Endothelial cell of umbilical vein (primary cell): ENCODE data around the gene CEBPG. TPM values are rescaled to one million over a fixed set of nuclear protein-coding genes. Genes with fewer than 3 reads are reported as not detected.

ENCODE experiments used
- BruUV-seq: library from RNA; stranded (reverse); fragments of 400-500 nt; replicated peaks from 2 replicates; lab custom pipeline; 2021; lab: Mats Ljungman, UMichigan
- CTCF ChIA-PET: fragments of 300-600, 350-600 bp; sonication (Branson Sonifier 250); formaldehyde crosslinking; loops from one replicate; lab custom pipeline; 2021; ENCODE audit warnings: antibody characterized with exemption, inconsistent platforms; lab: Charles Lee
- POLR2A ChIA-PET: fragments of 300-600, 350-600 bp; sonication (Branson Sonifier 250); formaldehyde crosslinking; loops from one replicate; lab custom pipeline; 2021; ENCODE audit warnings: antibody characterized with exemption, inconsistent platforms; lab: Charles Lee
- DNase-seq: peaks from one replicate; pipeline ENCODE4 v3.0.0-alpha.2; 2011; ENCODE audit warnings: low read depth, low spot score
- FAIRE-seq: peaks from 2 replicates; lab custom pipeline; 2011; peaks lifted over from hg19 to GRCh38; lab: Jason Lieb, UNC
- H2AFZ ChIP-seq: 2 replicates; pipeline ENCODE4 v1.6.0; 2012; ENCODE audit warnings: low read depth, low read length, control low read depth, inconsistent platforms
- H3K27ac ChIP-seq: 2 replicates; pipeline ENCODE4 v1.5.1; 2011; ENCODE audit warnings: low read depth, mild to moderate bottlenecking, control low read depth, low read length, moderate library complexity; ENCODE audit not compliant: insufficient read depth
- H3K27me3 ChIP-seq, 2 experiments: 2 replicates each; pipeline versions ENCODE4 v1.6.0 to v1.6.1; 2011; ENCODE audit warnings: low read length in 2 of 2, mixed read lengths in 1 of 2; ENCODE audit not compliant: control insufficient read depth in 2 of 2, insufficient read depth in 2 of 2
- H3K36me3 ChIP-seq, 2 experiments: 2 replicates in 1 of 2; 3 replicates in 1 of 2; pipeline ENCODE4 v1.5.1; 2011; ENCODE audit warnings: low read length in 2 of 2, mild to moderate bottlenecking in 1 of 2, moderate library complexity in 1 of 2; ENCODE audit not compliant: control insufficient read depth in 2 of 2, insufficient read depth in 2 of 2; ENCODE audit errors: extremely low read depth in 1 of 2
- H3K4me1 ChIP-seq: 3 replicates; pipeline ENCODE4 v1.5.1; 2011; ENCODE audit warnings: mild to moderate bottlenecking, low read length; ENCODE audit not compliant: control insufficient read depth, insufficient read depth; ENCODE audit errors: extremely low read depth
- H3K4me2 ChIP-seq: 2 replicates; pipeline ENCODE4 v1.6.1; 2011; ENCODE audit warnings: low read length, control low read depth, mixed read lengths; ENCODE audit not compliant: insufficient read depth
- H3K4me3 ChIP-seq, 3 experiments: fragments of 200-600 bp in 1 of 3; sonication (generic), shearing (Covaris generic) in 1 of 3; replicated peaks in 1 of 3; 2 replicates each; pipeline ENCODE4 v1.5.1; 2011 to 2016; ENCODE audit warnings: control low read depth in 3 of 3, low read length in 3 of 3, mild to moderate bottlenecking in 2 of 3, inconsistent platforms in 1 of 3, low read depth in 1 of 3, moderate library complexity in 1 of 3; ENCODE audit not compliant: insufficient read depth in 1 of 3
- H3K79me2 ChIP-seq: 2 replicates; pipeline ENCODE4 v1.6.0; 2012; ENCODE audit warnings: low read length, inconsistent platforms; ENCODE audit not compliant: control insufficient read depth, insufficient read depth
- H3K9ac ChIP-seq: replicated peaks from 2 replicates; pipeline ENCODE3; 2011; ENCODE audit warnings: low read length, control low read depth; ENCODE audit not compliant: insufficient read depth; ENCODE audit errors: extremely low read depth
- H3K9me1 ChIP-seq: replicated peaks from 3 replicates; pipeline ENCODE4 v1.6.0; 2011; ENCODE audit warnings: mild to moderate bottlenecking, low read length; ENCODE audit not compliant: control insufficient read depth, insufficient read depth; ENCODE audit errors: extremely low read depth
- H3K9me3 ChIP-seq: replicated peaks from 2 replicates; pipeline ENCODE4 v1.5.1; 2012; ENCODE audit warnings: low read length, inconsistent platforms; ENCODE audit not compliant: control insufficient read depth, insufficient read depth
- H4K20me1 ChIP-seq: replicated peaks from 2 replicates; pipeline ENCODE3; 2011; ENCODE audit warnings: mild to moderate bottlenecking, low read length; ENCODE audit not compliant: control insufficient read depth, insufficient read depth; ENCODE audit errors: extremely low read depth
- CTCF ChIP-seq, 2 donors: IDR thresholded peaks; 1 replicate in 1 of 2; 2 replicates in 1 of 2; pipeline ENCODE4 v1.5.1; 2011; ENCODE audit warnings: low read length in 2 of 2, mild to moderate bottlenecking in 2 of 2, moderate library complexity in 2 of 2, control low read depth in 1 of 2, inconsistent platforms in 1 of 2, low read depth in 1 of 2; ENCODE audit not compliant: insufficient read depth in 1 of 2; ENCODE audit errors: extremely low read depth in 1 of 2
- EZH2 ChIP-seq: IDR thresholded peaks from 2 replicates; pipeline ENCODE4 v1.6.1; 2012; ENCODE audit warnings: borderline replicate concordance, low read depth, mild to moderate bottlenecking, moderate library complexity, low read length, inconsistent platforms; ENCODE audit not compliant: severe bottlenecking
- FOS ChIP-seq: IDR thresholded peaks from 2 replicates; pipeline ENCODE4 v1.6.1; 2011; ENCODE audit warnings: mild to moderate bottlenecking, low read length, moderate library complexity, borderline replicate concordance; ENCODE audit not compliant: insufficient read depth
- GATA2 ChIP-seq: IDR thresholded peaks from 2 replicates; pipeline ENCODE4 v1.7.0; 2011; ENCODE audit warnings: low read depth, mild to moderate bottlenecking, moderate library complexity, mixed read lengths, low read length; ENCODE audit not compliant: insufficient read length, insufficient read depth
- JUN ChIP-seq: IDR thresholded peaks from 2 replicates; pipeline ENCODE4 v1.6.1; 2011; ENCODE audit warnings: borderline replicate concordance, low read depth; ENCODE audit not compliant: insufficient read length, insufficient read depth
- MAX ChIP-seq: IDR thresholded peaks from 2 replicates; pipeline ENCODE4 v1.6.1; 2011; ENCODE audit not compliant: insufficient read depth, insufficient read length
- MYC ChIP-seq: IDR thresholded peaks from one replicate; pipeline ENCODE4 v1.6.1; 2011; ENCODE audit warnings: mild to moderate bottlenecking, low read depth, low read length
- POLR2A ChIP-seq: IDR thresholded peaks from 2 replicates; pipeline ENCODE4 v1.6.1; 2012; ENCODE audit warnings: low read depth, mild to moderate bottlenecking, control low read depth, low read length
- POLR2AphosphoS5 ChIP-seq: IDR thresholded peaks from 2 replicates; pipeline ENCODE4 v1.6.1; 2012; ENCODE audit warnings: low read depth, mild to moderate bottlenecking, control low read depth, low read length, moderate library complexity; ENCODE audit not compliant: insufficient read depth
- dilution Hi-C: fragments of 300-500 bp; cut with MboI; formaldehyde crosslinking; loops from one replicate; pipeline ENCODE4 v1.15.0; 2019; ENCODE audit warnings: low sequenced_read_pairs; ENCODE audit not compliant: extremely low pct_ligation_motif_present
- intact Hi-C: fragments of 100-400 bp; cut with micrococcal nuclease; formaldehyde crosslinking; loops from one replicate; pipeline ENCODE4 v1.10.0; 2022
- polyA plus RNA-seq, 4 experiments: library from polyadenylated mRNA; depleted of rRNA in 3 of 4; stranded (reverse) in 3 of 4; unstranded in 1 of 4; fragments of >200 nt; gene quantifications; 2 replicates each; pipeline versions ENCODE4 v1.2.1 to v1.2.3, GENCODE V29; 2011 to 2012; ENCODE audit warnings: missing spikeins in 1 of 4
- total RNA-seq: library from RNA; stranded (reverse); gene quantifications from 2 replicates; pipeline ENCODE4 v1.2.3, GENCODE V29; 2021

CEBPG gene
- total and polyA plus RNA-seq, 2 donors (not counting 3 experiments of a cell fraction or from before 2014, with no cell fraction given), result 10.2 to 24.6 TPM

- POLR2A ChIA-PET, result no interaction called here
- FAIRE-seq, result no peak
- BruUV-seq, result no TSS peak
Observed at GRCh38 chr19:33420821-33421220, 47.3 kb downstream of the CEBPG start.

GRCh38 chr19:33421368-33421767 lies 47.9 kb downstream of the CEBPG start:
- H3K4me2 ChIP-seq, result no peak overlapping the region
- no peaks in the 10 kb centered on the region for H4K20me1 ChIP-seq
- no peak for TF ChIP-seq POLR2AphosphoS5
- TF ChIP-seq EZH2, result no peak
- TF ChIP-seq MAX, result no peak
- TF ChIP-seq JUN, result no peak
- TF ChIP-seq GATA2, result no peak
- TF ChIP-seq POLR2A, result no peak
- no peak for TF ChIP-seq MYC
- no peak for TF ChIP-seq FOS
- no peak for TF ChIP-seq CTCF (IDR thresholded peaks at IDR 0.05; ENCODE audit: extremely low read depth in 1 of 2, insufficient read depth in 1 of 2, low read depth in 1 of 2, low read length in 2 of 2)
- intact Hi-C loops (no loop called here), dilution Hi-C loops (no loop called here)
- FAIRE-seq (no peak), DNase-seq (no peak)
- no peaks in the 10 kb centered on the region for H3K27me3 ChIP-seq
- H3K4me3 ChIP-seq, result no peak overlapping the region
- H3K4me1 ChIP-seq, result no peaks in the 10 kb centered on the region
- no TSS peak for BruUV-seq
- CTCF ChIA-PET, result interaction anchor here (1.8 kb wide), 1 partner anchor 9 kb away, joined by 4 read pairs; no protein-coding TSS in a partner anchor
- H3K9me1 ChIP-seq, result no peaks in the 10 kb centered on the region
- POLR2A ChIA-PET, result no interaction called here
- H3K36me3 ChIP-seq, result no peaks in the 10 kb centered on the region
- no peaks in the 10 kb centered on the region for H3K9me3 ChIP-seq
- H3K9ac ChIP-seq, result no peak overlapping the region
- no peaks in the 10 kb centered on the region for H3K79me2 ChIP-seq
- H2AFZ ChIP-seq, result no peak overlapping the region
- H3K27ac ChIP-seq, result no peak overlapping the region

More at GRCh38 chr19:33420821-33421220, 47.3 kb downstream of the CEBPG start:
- H3K36me3 ChIP-seq, result no peaks in the 10 kb centered on the region
- H3K9me3 ChIP-seq, result no peaks in the 10 kb centered on the region
- H3K4me3 ChIP-seq, result no peak overlapping the region
- intact Hi-C loops, result no loop called here
- no peaks in the 10 kb centered on the region for H3K9me1 ChIP-seq
- TF ChIP-seq JUN (no peak), EZH2 (no peak), MAX (no peak)
- H2AFZ ChIP-seq, result no peak overlapping the region
- H3K9ac ChIP-seq, result no peak overlapping the region
- CTCF ChIA-PET, result interaction anchor here (0.7 to 1.8 kb wide), 2 partner anchors 10 to 12 kb away, joined by 3 to 4 read pairs; no protein-coding TSS in a partner anchor
- no peaks in the 10 kb centered on the region for H4K20me1 ChIP-seq
- H3K4me1 ChIP-seq, result no peaks in the 10 kb centered on the region
- H3K27me3 ChIP-seq, result no peaks in the 10 kb centered on the region
- no peak for DNase-seq
- no peak overlapping the region for H3K27ac ChIP-seq
- dilution Hi-C loops, result no loop called here
- no peak overlapping the region for H3K4me2 ChIP-seq
- no peaks in the 10 kb centered on the region for H3K79me2 ChIP-seq
